ENCODE data around the gene SMG7.

Gene SMG7

GRCh38 chr1:183512450-183512849 is 40.2 kb downstream of the SMG7 start:
- no peaks in the 10 kb centered on the region for H3K27me3 ChIP-seq (ENCODE audit: insufficient read depth, low read length)

GRCh38 chr1:183514235-183514634 is 41.9 kb downstream of the SMG7 start:
- Histone ChIP-seq H3K4me1 (ENCODE audit: control insufficient read depth, insufficient read depth, low read length, unreplicated experiment) (peaks cover 54% of the 10 kb centered on the region), H3K36me3 (ENCODE audit: insufficient read depth, low read length) (peaks cover 7% of the 10 kb centered on the region; the same call in 1 of the 2 replicates), H3K79me2 (ENCODE audit: control insufficient read depth, insufficient read depth, low read length, unreplicated experiment) (peaks cover 37% of the 10 kb centered on the region)

More at GRCh38 chr1:183512450-183512849, 40.2 kb downstream of the SMG7 start:
- Histone ChIP-seq H3K4me3 (ENCODE audit: low read depth, low read length) (no peak overlapping the region), H3K27ac (ENCODE audit: low read depth, low read length) (no peak overlapping the region), H3K79me2 (ENCODE audit: control insufficient read depth, insufficient read depth, low read length, unreplicated experiment) (peaks cover 49% of the 10 kb centered on the region), H3K36me3 (ENCODE audit: insufficient read depth, low read length) (peaks cover 7% of the 10 kb centered on the region; the same call in 1 of the 2 replicates), H2AFZ (ENCODE audit: low read length, unreplicated experiment) (no peak overlapping the region), H3K4me1 (ENCODE audit: control insufficient read depth, insufficient read depth, low read length, unreplicated experiment) (peaks cover 36% of the 10 kb centered on the region)

GRCh38 chr1:183515002-183515689 is 42.8 kb downstream of the SMG7 start:
- Histone ChIP-seq H2AFZ (ENCODE audit: low read length, unreplicated experiment) (no peak overlapping the region), H3K36me3 (ENCODE audit: insufficient read depth, low read length) (peaks cover 7% of the 10 kb centered on the region; the same call in 1 of the 2 replicates), H3K4me1 (ENCODE audit: control insufficient read depth, insufficient read depth, low read length, unreplicated experiment) (peaks cover 62% of the 10 kb centered on the region), H3K27me3 (ENCODE audit: insufficient read depth, low read length) (no peaks in the 10 kb centered on the region), H3K79me2 (ENCODE audit: control insufficient read depth, insufficient read depth, low read length, unreplicated experiment) (peaks cover 39% of the 10 kb centered on the region), H3K27ac (ENCODE audit: low read depth, low read length) (peak overlapping the region; percentile 85), H3K4me3 (ENCODE audit: low read depth, low read length) (peak overlapping the region; percentile 42)

More at GRCh38 chr1:183514235-183514634, 41.9 kb downstream of the SMG7 start:
- Histone ChIP-seq H2AFZ (ENCODE audit: low read length, unreplicated experiment) (no peak overlapping the region), H3K4me3 (ENCODE audit: low read depth, low read length) (peak overlapping the region; percentile 42; the same call in 1 of the 2 replicates), H3K27ac (ENCODE audit: low read depth, low read length) (peak overlapping the region; percentile 85), H3K27me3 (ENCODE audit: insufficient read depth, low read length) (no peaks in the 10 kb centered on the region)

- peak overlapping the region; percentile 75 for H3K27ac ChIP-seq (ENCODE audit: low read depth, low read length)
- no peak overlapping the region for H2AFZ ChIP-seq (ENCODE audit: low read length, unreplicated experiment)
- H3K27me3 ChIP-seq (ENCODE audit: insufficient read depth, low read length) = no peaks in the 10 kb centered on the region
- peaks cover 26% of the 10 kb centered on the region for H3K79me2 ChIP-seq (ENCODE audit: control insufficient read depth, insufficient read depth, low read length, unreplicated experiment)
- peaks cover 67% of the 10 kb centered on the region for H3K4me1 ChIP-seq (ENCODE audit: control insufficient read depth, insufficient read depth, low read length, unreplicated experiment)
- peaks cover 10% of the 10 kb centered on the region; the same call in 1 of the 2 replicates for H3K36me3 ChIP-seq (ENCODE audit: insufficient read depth, low read length)
- no peak overlapping the region for H3K4me3 ChIP-seq (ENCODE audit: low read depth, low read length)
Observed at GRCh38 chr1:183516725-183517124, 44.4 kb downstream of the SMG7 start.

- Histone ChIP-seq H3K27ac (ENCODE audit: low read depth, low read length) (peak overlapping the region; percentile 75), H2AFZ (ENCODE audit: low read length, unreplicated experiment) (no peak overlapping the region), H3K79me2 (ENCODE audit: control insufficient read depth, insufficient read depth, low read length, unreplicated experiment) (peaks cover 21% of the 10 kb centered on the region), H3K27me3 (ENCODE audit: insufficient read depth, low read length) (no peaks in the 10 kb centered on the region), H3K4me1 (ENCODE audit: control insufficient read depth, insufficient read depth, low read length, unreplicated experiment) (peaks cover 67% of the 10 kb centered on the region), H3K4me3 (ENCODE audit: low read depth, low read length) (peak overlapping the region; percentile 2; the same call in 1 of the 2 replicates), H3K36me3 (ENCODE audit: insufficient read depth, low read length) (peaks cover 10% of the 10 kb centered on the region; the same call in 1 of the 2 replicates)
Observed at GRCh38 chr1:183517401-183517800, 45.1 kb downstream of the SMG7 start.

- H3K27me3 ChIP-seq (ENCODE audit: insufficient read depth, low read length) = no peaks in the 10 kb centered on the region
- no peak overlapping the region for H3K4me3 ChIP-seq (ENCODE audit: low read depth, low read length)
- H3K36me3 ChIP-seq (ENCODE audit: insufficient read depth, low read length) = peaks cover 10% of the 10 kb centered on the region; the same call in 1 of the 2 replicates
- H3K4me1 ChIP-seq (ENCODE audit: control insufficient read depth, insufficient read depth, low read length, unreplicated experiment) = peaks cover 51% of the 10 kb centered on the region
- no peak overlapping the region for H2AFZ ChIP-seq (ENCODE audit: low read length, unreplicated experiment)
- no peak overlapping the region for H3K27ac ChIP-seq (ENCODE audit: low read depth, low read length)
- peaks cover 21% of the 10 kb centered on the region for H3K79me2 ChIP-seq (ENCODE audit: control insufficient read depth, insufficient read depth, low read length, unreplicated experiment)
Observed at GRCh38 chr1:183520379-183520778, 48.1 kb downstream of the SMG7 start.

GRCh38 chr1:183522104-183522503 is 49.8 kb downstream of the SMG7 start:
- Histone ChIP-seq H2AFZ (ENCODE audit: low read length, unreplicated experiment) (no peak overlapping the region), H3K27me3 (ENCODE audit: insufficient read depth, low read length) (no peaks in the 10 kb centered on the region), H3K79me2 (ENCODE audit: control insufficient read depth, insufficient read depth, low read length, unreplicated experiment) (peaks cover 6% of the 10 kb centered on the region), H3K4me1 (ENCODE audit: control insufficient read depth, insufficient read depth, low read length, unreplicated experiment) (peaks cover 34% of the 10 kb centered on the region), H3K27ac (ENCODE audit: low read depth, low read length) (no peak overlapping the region), H3K4me3 (ENCODE audit: low read depth, low read length) (no peak overlapping the region), H3K36me3 (ENCODE audit: insufficient read depth, low read length) (peaks cover 4% of the 10 kb centered on the region; the same call in 1 of the 2 replicates)

- H3K4me1 ChIP-seq (ENCODE audit: control insufficient read depth, insufficient read depth, low read length, unreplicated experiment) = no peaks in the 10 kb centered on the region
- H3K79me2 ChIP-seq (ENCODE audit: control insufficient read depth, insufficient read depth, low read length, unreplicated experiment) = no peaks in the 10 kb centered on the region
- H2AFZ ChIP-seq (ENCODE audit: low read length, unreplicated experiment) = no peak overlapping the region
- no peak overlapping the region for H3K27ac ChIP-seq (ENCODE audit: low read depth, low read length)
- no peak overlapping the region for H3K4me3 ChIP-seq (ENCODE audit: low read depth, low read length)
- H3K27me3 ChIP-seq (ENCODE audit: insufficient read depth, low read length) = no peaks in the 10 kb centered on the region
- H3K36me3 ChIP-seq (ENCODE audit: insufficient read depth, low read length) = peaks cover 14% of the 10 kb centered on the region
Observed at GRCh38 chr1:183528577-183528976, 56.3 kb downstream of the SMG7 start.

GRCh38 chr1:183533617-183534174 is 61.4 kb downstream of the SMG7 start:
- Histone ChIP-seq H3K79me2 (ENCODE audit: control insufficient read depth, insufficient read depth, low read length, unreplicated experiment) (no peaks in the 10 kb centered on the region), H3K27me3 (ENCODE audit: insufficient read depth, low read length) (no peaks in the 10 kb centered on the region), H3K4me1 (ENCODE audit: control insufficient read depth, insufficient read depth, low read length, unreplicated experiment) (peaks cover 11% of the 10 kb centered on the region), H3K36me3 (ENCODE audit: insufficient read depth, low read length) (peaks cover 28% of the 10 kb centered on the region), H3K4me3 (ENCODE audit: low read depth, low read length) (no peak overlapping the region), H3K27ac (ENCODE audit: low read depth, low read length) (no peak overlapping the region), H2AFZ (ENCODE audit: low read length, unreplicated experiment) (no peak overlapping the region)

- no peaks in the 10 kb centered on the region for H3K27me3 ChIP-seq (ENCODE audit: insufficient read depth, low read length)
- peaks cover 37% of the 10 kb centered on the region for H3K36me3 ChIP-seq (ENCODE audit: insufficient read depth, low read length)
- H3K79me2 ChIP-seq (ENCODE audit: control insufficient read depth, insufficient read depth, low read length, unreplicated experiment) = no peaks in the 10 kb centered on the region
- H2AFZ ChIP-seq (ENCODE audit: low read length, unreplicated experiment) = no peak overlapping the region
- no peak overlapping the region for H3K4me3 ChIP-seq (ENCODE audit: low read depth, low read length)
- peak overlapping the region; percentile 37; the same call in 1 of the 2 replicates for H3K27ac ChIP-seq (ENCODE audit: low read depth, low read length)
- peaks cover 11% of the 10 kb centered on the region for H3K4me1 ChIP-seq (ENCODE audit: control insufficient read depth, insufficient read depth, low read length, unreplicated experiment)
Observed at GRCh38 chr1:183537405-183537804, 65.1 kb downstream of the SMG7 start.
